NK-92 (cell line): ENCODE results near the gene NCF4.
A peak's percentile ranks its signal among the peaks of the same experiment; 100 is the strongest.

Experiments used
- DNase-seq: peaks from one replicate; lab custom pipeline; 2025; ENCODE audit not compliant: unreplicated experiment; lab: John Stamatoyannopoulos, UW

The NCF4 gene

DNA sequence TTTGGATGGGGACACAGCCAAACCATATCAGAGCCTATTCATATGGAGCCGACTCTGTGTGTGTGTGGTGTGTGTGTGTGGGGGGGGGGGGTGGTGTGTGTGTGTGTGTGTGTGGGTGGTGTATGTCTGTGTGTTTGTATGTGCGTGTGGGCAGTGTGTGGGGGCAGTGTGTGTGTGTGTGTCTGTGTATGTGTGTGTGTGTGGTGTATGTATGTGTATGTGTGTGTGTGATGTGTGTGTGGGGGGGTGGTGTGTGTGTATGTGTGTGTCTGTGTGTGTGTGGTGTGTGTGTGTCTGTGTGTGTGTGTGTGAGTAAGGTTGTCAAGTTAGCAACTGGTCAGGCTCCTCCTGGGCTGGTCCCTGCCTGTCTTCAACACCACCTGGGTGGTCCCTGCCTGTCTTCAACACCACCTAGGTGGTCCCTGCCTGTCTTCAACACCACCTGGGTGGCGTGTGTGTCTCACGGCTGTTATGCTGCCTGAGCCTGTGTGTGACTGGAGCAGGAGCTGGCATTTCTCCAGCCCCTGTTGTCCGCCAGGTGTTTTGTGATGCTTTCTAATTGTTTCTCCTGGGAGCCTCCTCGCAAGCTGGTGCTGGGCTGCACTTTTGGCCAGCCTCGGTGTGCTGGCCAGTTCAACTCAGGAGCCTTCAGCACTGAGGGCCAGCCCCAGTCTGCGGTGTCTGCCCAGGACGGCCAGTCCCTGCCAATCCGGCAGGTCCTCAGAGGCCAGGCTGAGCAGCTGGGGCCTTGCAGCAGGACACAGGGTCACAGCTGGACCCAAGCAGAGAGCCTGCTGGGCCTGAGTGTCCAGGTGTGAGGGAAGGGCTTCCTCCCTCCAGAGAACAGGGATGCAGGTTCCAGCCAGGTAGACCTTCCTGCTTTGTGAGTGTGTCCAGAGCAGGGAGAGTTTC is 22.4 kb upstream of the NCF4 start:
- DNase-seq, result no peak

- DNase-seq, result no peak
These were observed 21.3 kb upstream of the NCF4 start for GRCh38 chr22:36839356-36840073.

GRCh38 chr22:36840106-36840505 is 20.7 kb upstream of the NCF4 start:
- DNase-seq, result no peak

DNA sequence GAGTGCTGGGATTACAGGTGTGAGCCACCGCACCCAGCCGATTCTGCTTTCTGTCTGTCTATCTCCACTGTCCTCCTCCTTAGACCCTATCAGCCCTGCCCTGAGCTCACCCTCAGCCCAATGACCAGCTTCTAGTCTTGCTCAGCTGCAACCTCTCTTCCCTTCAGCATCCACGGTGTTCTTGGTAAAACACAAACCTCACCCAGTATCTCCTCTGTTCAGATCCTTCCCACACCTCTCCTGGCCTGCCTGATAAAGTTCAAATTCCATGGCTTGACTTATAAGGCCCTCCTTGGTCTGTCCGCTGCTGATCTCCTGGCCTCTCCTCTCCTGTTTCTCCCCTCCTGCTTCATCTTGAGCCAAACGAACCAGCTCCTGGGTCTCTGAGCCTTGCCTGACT is 14.5 kb upstream of the NCF4 start:
- DNase-seq, result no peak

- no peak for DNase-seq
These were observed 13.9 kb upstream of the NCF4 start for GRCh38 chr22:36846949-36847348.

DNA sequence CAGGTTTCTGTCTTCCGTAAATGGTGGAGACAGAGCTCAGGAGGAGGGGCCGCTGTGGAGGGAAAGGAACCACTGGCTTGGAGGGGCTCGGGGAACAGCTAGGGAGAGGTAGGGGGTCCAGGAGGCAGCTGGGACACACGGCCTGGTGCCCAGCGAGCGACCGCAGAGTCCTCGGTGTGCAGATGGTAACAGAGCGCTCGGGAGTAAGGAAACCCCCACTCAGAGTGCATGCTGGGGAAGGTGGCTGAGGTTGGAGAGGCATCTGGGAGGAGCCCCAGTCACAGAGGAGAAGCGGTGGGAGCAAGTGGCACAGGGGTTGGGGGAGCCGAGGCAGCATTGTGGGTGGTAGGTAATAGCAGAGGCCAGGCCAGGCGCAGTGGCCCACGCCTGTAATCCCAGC is 10.8 kb upstream of the NCF4 start:
- DNase-seq, result no peak

- no peak for DNase-seq
These were observed 10.1 kb upstream of the NCF4 start for GRCh38 chr22:36850682-36851081.

DNA sequence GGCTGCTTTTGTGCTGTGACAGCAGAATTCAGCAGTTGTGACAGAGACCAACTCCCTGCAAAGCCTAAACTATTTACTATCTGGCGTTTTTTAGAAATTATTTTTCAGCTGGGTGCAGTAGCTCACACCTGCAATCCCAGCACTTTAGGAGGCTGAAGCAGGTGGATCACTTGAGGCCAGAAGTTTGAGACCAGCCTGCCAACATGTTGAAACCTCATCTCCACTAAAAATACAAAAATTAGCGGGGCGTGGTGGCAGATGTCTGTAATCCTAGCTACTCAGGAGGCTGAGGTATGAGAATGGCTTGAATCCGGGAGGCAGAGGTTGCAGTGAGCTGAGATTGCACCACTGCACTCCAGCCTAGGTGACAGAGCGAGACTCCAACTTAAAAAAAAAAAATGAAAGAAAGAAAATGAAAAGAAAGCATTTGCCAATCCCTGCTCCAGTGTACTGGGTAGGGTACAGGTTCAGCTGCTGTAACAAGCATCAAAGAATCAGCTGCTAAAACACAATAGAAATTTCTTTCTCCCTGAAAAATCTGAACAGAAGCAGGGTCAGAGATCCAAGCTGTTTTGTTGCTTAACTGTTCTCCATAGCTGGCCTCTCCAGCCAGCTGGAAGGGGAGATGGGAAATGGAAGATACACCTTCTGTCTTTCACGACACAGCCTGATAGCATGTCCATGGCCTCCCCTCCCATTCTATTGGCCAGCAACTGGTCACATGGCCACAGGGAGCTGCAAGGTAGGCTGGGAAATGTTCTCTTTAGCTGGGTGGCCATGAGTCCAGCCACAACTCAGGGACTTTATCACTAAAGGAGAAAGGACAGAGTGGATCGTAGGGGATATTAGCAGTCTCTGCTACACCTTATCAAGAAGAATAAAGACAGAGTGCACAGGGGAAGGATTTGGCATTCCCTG is 8.5 kb upstream of the NCF4 start:
- DNase-seq, result no peak

DNA sequence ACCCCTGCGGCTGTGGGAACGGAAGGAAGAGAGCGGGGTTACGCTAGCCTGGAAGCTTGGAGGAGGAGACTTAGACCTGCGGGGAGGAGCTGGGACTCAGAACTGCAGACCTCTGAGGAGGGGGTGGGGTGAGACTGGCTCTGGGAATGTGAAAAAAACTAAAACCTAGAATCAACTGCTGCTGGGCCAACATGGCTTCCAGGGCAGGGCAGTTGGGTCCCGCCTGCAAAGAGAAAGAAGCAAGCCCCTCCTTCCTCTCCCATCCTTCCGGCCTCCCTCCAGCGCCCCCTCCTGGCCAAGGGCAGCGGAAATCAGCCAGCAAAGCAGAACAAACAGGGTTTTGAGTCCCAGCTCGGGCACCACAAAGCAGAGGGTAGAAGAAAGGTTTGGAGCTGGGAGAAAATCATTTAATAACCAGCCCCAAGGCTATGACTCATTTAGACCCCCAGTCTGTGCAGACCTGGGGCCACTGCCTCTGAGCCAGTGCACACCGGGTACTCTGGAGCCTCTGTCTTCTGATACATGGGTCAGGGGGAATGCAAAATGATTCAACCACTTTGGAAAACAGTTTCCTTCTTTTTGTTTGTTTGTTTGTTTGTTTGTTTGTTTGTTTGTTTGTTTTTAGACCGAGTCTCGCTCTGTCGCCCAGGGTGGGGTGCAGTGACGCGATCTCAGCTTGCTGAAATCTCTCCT is 7.3 kb upstream of the NCF4 start:
- DNase-seq, result peak; percentile 21

DNA sequence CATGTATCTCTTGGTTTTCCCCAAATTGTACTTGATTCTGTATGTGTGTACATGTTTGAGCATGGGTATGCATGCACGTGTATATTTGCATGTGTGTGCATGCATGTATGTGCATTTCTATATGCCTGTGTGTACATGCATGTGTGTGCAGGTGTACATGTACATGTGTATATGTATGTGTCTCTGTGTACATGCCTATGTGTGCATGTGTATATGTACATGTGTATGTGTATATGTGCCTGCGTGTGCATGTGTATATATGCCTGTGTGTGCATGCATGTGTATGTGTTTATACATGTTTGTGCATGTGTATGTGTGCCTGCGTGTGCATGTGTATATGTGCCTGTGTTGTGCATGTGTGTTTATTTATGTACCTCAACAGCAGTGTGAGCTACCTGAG is 5.3 kb upstream of the NCF4 start:
- no peak for DNase-seq

DNA sequence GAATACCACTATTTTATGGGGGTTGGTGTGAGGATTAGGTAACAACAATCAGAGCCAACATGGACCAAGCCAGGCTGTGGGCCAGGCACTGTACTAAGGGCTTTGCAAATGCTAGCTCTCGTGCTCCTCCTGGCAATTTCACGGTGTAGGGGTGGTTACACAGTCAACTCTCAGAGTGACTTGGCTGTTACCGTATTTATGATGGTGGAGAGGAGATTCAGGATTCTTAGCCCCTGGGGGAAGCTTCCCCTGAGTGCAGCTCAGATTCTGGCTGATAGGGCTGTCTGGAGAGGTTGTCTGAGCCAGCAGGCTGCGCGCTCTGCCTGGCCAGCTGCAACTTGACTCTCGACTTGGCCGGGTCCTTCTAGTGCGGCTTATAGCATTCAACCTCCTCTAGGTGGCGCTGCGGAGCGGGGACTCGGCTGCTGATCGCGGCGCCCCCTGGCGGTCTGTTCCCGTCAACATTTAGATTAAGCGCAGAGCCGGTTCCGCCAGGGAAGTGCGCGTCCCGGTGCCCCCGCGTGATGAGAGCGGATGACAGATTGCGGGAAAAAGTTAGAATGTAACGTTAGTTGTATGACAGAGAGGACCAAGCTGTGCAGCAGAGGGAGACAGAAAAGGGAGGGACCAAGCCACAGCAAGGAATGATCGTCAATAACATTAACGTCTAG is 4.5 kb upstream of the NCF4 start:
- DNase-seq, result peak; percentile 49

DNA sequence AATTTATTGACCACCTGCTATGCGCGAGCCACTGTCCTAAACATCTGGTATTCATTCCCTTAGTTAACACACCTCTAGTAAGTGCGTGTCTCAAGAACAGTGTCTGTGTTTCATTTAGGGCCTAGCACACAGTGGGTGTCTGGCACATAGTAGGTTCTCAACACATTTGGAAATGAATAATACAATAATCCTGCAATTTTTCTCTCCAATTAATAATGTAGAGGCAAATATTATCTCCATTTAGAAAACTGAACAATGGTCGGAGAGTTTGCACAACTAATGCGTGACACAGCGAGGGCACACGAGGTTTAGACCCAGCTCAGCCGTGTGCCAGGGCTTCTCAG is 4.0 kb upstream of the NCF4 start:
- no peak for DNase-seq

DNA sequence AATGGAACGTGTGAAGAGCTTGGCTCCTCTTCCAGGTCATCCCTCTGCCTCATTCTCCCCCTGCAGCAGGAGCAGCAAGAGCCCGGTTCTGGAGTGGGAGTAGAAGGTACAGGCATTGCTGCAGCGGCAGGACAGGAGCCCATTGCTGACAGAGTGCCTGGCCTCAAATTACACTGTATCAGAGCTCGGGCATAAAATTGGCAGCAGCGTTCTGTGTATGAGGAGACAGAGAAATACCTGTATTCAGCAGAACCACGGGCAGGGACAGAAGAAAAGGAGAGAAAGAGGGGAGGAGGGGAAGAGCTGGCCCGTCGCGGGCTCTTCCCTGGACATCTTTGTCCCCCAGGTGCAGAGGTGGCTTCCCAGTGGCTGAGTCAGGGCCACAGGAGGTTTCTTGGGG is 2.6 kb upstream of the NCF4 start:
- no peak for DNase-seq

- DNase-seq, result no peak
These were observed 1.8 kb upstream of the NCF4 start for GRCh38 chr22:36858966-36859365.

GRCh38 chr22:36860017-36860416 is 789 bp upstream of the NCF4 start:
- DNase-seq, result no peak

- DNase-seq, result no peak
These were observed 377 bp upstream of the NCF4 start for GRCh38 chr22:36860438-36860820.

GRCh38 chr22:36862251-36863242 is 1.7 kb downstream of the NCF4 start:
- DNase-seq, result no peak

- no peak for DNase-seq
These were observed 2.5 kb downstream of the NCF4 start for GRCh38 chr22:36863281-36863680.

GRCh38 chr22:36863979-36864378 is 3.2 kb downstream of the NCF4 start:
- no peak for DNase-seq
